H9 (cell line): ENCODE data around the gene PRIMPOL. TPM values are rescaled to one million over a fixed set of nuclear protein-coding genes. Genes with fewer than 3 reads are reported as not detected.

Experiments
- DNase-seq: peaks from one replicate; pipeline ENCODE4 v3.0.0-alpha.2; 2017
- H2AFZ ChIP-seq: one replicate; pipeline ENCODE4 v1.6.1; 2013; ENCODE audit warnings: mild to moderate bottlenecking, low read length, control low read depth, moderate library complexity
- H2AK5ac ChIP-seq: 2 replicates; pipeline ENCODE4 v1.6.1; 2013; ENCODE audit warnings: low read length, control low read depth, mixed read lengths; ENCODE audit not compliant: insufficient read length
- H2BK120ac ChIP-seq: one replicate; pipeline ENCODE4 v1.6.1; 2013; ENCODE audit warnings: low read depth, mild to moderate bottlenecking, low read length, control low read depth, inconsistent platforms; ENCODE audit not compliant: poor library complexity, severe bottlenecking
- H2BK12ac ChIP-seq: 2 replicates; pipeline ENCODE4 v1.6.1; 2013; ENCODE audit warnings: low read length, control low read depth, mixed read lengths, low read depth; ENCODE audit not compliant: insufficient read length
- H2BK15ac ChIP-seq: 2 replicates; pipeline ENCODE4 v1.6.1; 2013; ENCODE audit warnings: low read depth, low read length, control low read depth
- H2BK20ac ChIP-seq: one replicate; pipeline ENCODE4 v1.6.1; 2013; ENCODE audit warnings: low read depth, mild to moderate bottlenecking, low read length, control low read depth, inconsistent platforms; ENCODE audit not compliant: poor library complexity, severe bottlenecking
- H2BK5ac ChIP-seq: 2 replicates; pipeline ENCODE4 v1.6.1; 2013; ENCODE audit warnings: low read length, control low read depth, mixed read lengths; ENCODE audit not compliant: insufficient read length
- H3K14ac ChIP-seq: 2 replicates; pipeline ENCODE4 v1.6.1; 2013; ENCODE audit warnings: low read length, control low read depth; ENCODE audit not compliant: insufficient read depth
- H3K18ac ChIP-seq: 2 replicates; pipeline ENCODE4 v1.6.1; 2013; ENCODE audit warnings: low read depth, mild to moderate bottlenecking, mixed read lengths, low read length, control low read depth; ENCODE audit not compliant: insufficient read length
- H3K23ac ChIP-seq: 2 replicates; pipeline ENCODE4 v1.6.1; 2013; ENCODE audit warnings: low read length, control low read depth, mixed read lengths, low read depth; ENCODE audit not compliant: insufficient read length
- H3K23me2 ChIP-seq: 2 replicates; pipeline ENCODE4 v1.6.1; 2013; ENCODE audit warnings: low read depth, mild to moderate bottlenecking, mixed read lengths, low read length, control low read depth; ENCODE audit not compliant: insufficient read length, poor library complexity, severe bottlenecking
- H3K27ac ChIP-seq: 2 replicates; pipeline ENCODE4 v1.5.1; 2013; ENCODE audit warnings: low read length, control low read depth, mixed read lengths, low read depth; ENCODE audit not compliant: insufficient read length
- H3K27me3 ChIP-seq: 2 replicates; pipeline ENCODE4 v1.6.1; 2013; ENCODE audit warnings: low read length, control low read depth, inconsistent platforms; ENCODE audit not compliant: insufficient read depth
- H3K4ac ChIP-seq: 2 replicates; pipeline ENCODE4 v1.6.1; 2013; ENCODE audit warnings: low read depth, mild to moderate bottlenecking, control low read depth, inconsistent platforms, low read length, moderate library complexity
- H3K4me1 ChIP-seq: 2 replicates; pipeline ENCODE4 v1.6.1; 2013; ENCODE audit warnings: low read length, control low read depth, inconsistent platforms; ENCODE audit not compliant: insufficient read depth
- H3K4me2 ChIP-seq: 2 replicates; pipeline ENCODE4 v1.6.1; 2013; ENCODE audit warnings: low read length, control low read depth, mixed read lengths; ENCODE audit not compliant: insufficient read length, insufficient read depth
- H3K56ac ChIP-seq: 2 replicates; pipeline ENCODE4 v1.6.1; 2013; ENCODE audit warnings: low read depth, mild to moderate bottlenecking, mixed read lengths, low read length, control low read depth; ENCODE audit not compliant: insufficient read length
- H3K79me1 ChIP-seq: 2 replicates; pipeline ENCODE4 v1.6.1; 2013; ENCODE audit warnings: low read depth, mild to moderate bottlenecking, moderate library complexity, low read length, control low read depth, inconsistent platforms; ENCODE audit not compliant: insufficient read depth, poor library complexity, severe bottlenecking
- H3K79me2 ChIP-seq: 2 replicates; pipeline ENCODE4 v1.6.1; 2013; ENCODE audit warnings: low read length, control low read depth, inconsistent platforms; ENCODE audit not compliant: insufficient read depth
- H3K9ac ChIP-seq: 2 replicates; pipeline ENCODE4 v1.6.1; 2013; ENCODE audit warnings: low read length, control low read depth, mixed read lengths; ENCODE audit not compliant: insufficient read length; ENCODE audit errors: extremely low read depth
- H3K9me3 ChIP-seq: one replicate; pipeline ENCODE4 v1.6.1; 2013; ENCODE audit warnings: low read depth, low read length, inconsistent platforms; ENCODE audit not compliant: control insufficient read depth
- H3T11ph ChIP-seq: one replicate; pipeline ENCODE4 v1.6.1; 2013; ENCODE audit warnings: mild to moderate bottlenecking, low read length, control low read depth, inconsistent platforms
- H4K20me1 ChIP-seq: one replicate; pipeline ENCODE4 v1.6.1; 2013; ENCODE audit not compliant: control insufficient read depth, insufficient read length, insufficient read depth
- H4K5ac ChIP-seq: 2 replicates; pipeline ENCODE4 v1.6.1; 2013; ENCODE audit warnings: low read depth, mild to moderate bottlenecking, mixed read lengths, low read length, control low read depth; ENCODE audit not compliant: insufficient read length
- H4K8ac ChIP-seq: replicated peaks from 2 replicates; pipeline ENCODE4 v1.6.1; 2013; ENCODE audit warnings: low read length, control low read depth, mixed read lengths, low read depth; ENCODE audit not compliant: insufficient read length
- H4K91ac ChIP-seq: 2 replicates; pipeline ENCODE4 v1.6.1; 2013; ENCODE audit warnings: low read depth, mild to moderate bottlenecking, moderate library complexity, mixed read lengths, low read length, control low read depth; ENCODE audit not compliant: insufficient read length
- H3K27ac Mint-ChIP-seq, 3 experiments: 2 replicates in 2 of 3; 3 replicates in 1 of 3; pipeline ENCODE4 v1.8.0; 2020 to 2021; ENCODE audit warnings: mixed read lengths in 3 of 3, mild to moderate bottlenecking in 1 of 3, moderate library complexity in 1 of 3
- H3K27me3 Mint-ChIP-seq: 2 replicates; pipeline ENCODE4 v1.8.0; 2021; ENCODE audit warnings: low read depth, mild to moderate bottlenecking, moderate library complexity, mixed read lengths
- H3K36me3 Mint-ChIP-seq, 3 experiments: 2 replicates in 2 of 3; 3 replicates in 1 of 3; pipeline ENCODE4 v1.8.0; 2020 to 2021; ENCODE audit warnings: low read depth in 3 of 3, mixed read lengths in 3 of 3; ENCODE audit not compliant: insufficient read depth in 1 of 3
- H3K4me1 Mint-ChIP-seq, 2 experiments: 2 replicates each; pipeline ENCODE4 v1.8.0; 2020; ENCODE audit warnings: mixed read lengths in 2 of 2
- H3K4me3 Mint-ChIP-seq, 2 experiments: 2 replicates in 1 of 2; 3 replicates in 1 of 2; pipeline ENCODE4 v1.8.0; 2020 to 2021; ENCODE audit warnings: mild to moderate bottlenecking in 2 of 2, mixed read lengths in 2 of 2, moderate library complexity in 1 of 2
- H3K9me3 Mint-ChIP-seq, 2 experiments: 2 replicates in 1 of 2; 3 replicates in 1 of 2; pipeline ENCODE4 v1.8.0; 2020; ENCODE audit warnings: mild to moderate bottlenecking in 2 of 2, mixed read lengths in 2 of 2, moderate library complexity in 1 of 2
- CTCF ChIP-seq: fragments of 200-600 bp; sonication (generic); conservative IDR thresholded peaks from 3 replicates; pipeline ENCODE4 v1.8.0; 2021; ENCODE audit warnings: antibody characterized with exemption, mild to moderate bottlenecking
- WGBS: extraction: QIAGEN DNeasy Blood & Tissue Kit; methylation state at CpG from one replicate; pipeline ENCODE4 v1.1.7; 2013; ENCODE audit warnings: missing lambda C conversion rate, low lambda C conversion rate, mixed read lengths; ENCODE audit not compliant: insufficient read length; ENCODE audit errors: extremely low coverage; 5-methylcytosine and 5-hydroxymethylcytosine counted together
- total RNA-seq: library from RNA; stranded (reverse); gene quantifications from 2 replicates; pipeline ENCODE4 v1.2.1, GENCODE V29; 2021

The PRIMPOL gene
- total RNA-seq, 1 experiment from 2014 or later = 4.9 TPM

- Histone ChIP-seq H2AK5ac (no peak overlapping the region), H4K8ac (no peak overlapping the region), H4K91ac (no peak overlapping the region), H2BK12ac (no peak overlapping the region), H2BK20ac (no peak overlapping the region), H3K4ac (no peak overlapping the region), H3K79me2 (peaks cover 45% of the 10 kb centered on the region), H2BK5ac (no peak overlapping the region), H3K9ac (no peak overlapping the region), H3T11ph (no peak overlapping the region), H4K20me1 (no peaks in the 10 kb centered on the region), H3K79me1 (no peaks in the 10 kb centered on the region), H3K27me3 (no peaks in the 10 kb centered on the region), H3K14ac (no peak overlapping the region), H2BK15ac (no peak overlapping the region), H3K23me2 (peaks cover 13% of the 10 kb centered on the region), H4K5ac (no peak overlapping the region), H3K4me1 (peaks cover 16% of the 10 kb centered on the region), H2BK120ac (no peak overlapping the region), H3K27ac (no peak overlapping the region), H3K4me2 (no peak overlapping the region), H3K18ac (no peak overlapping the region), H3K56ac (no peak overlapping the region), H3K9me3 (no peaks in the 10 kb centered on the region), H3K23ac (no peak overlapping the region), H2AFZ (no peak overlapping the region)
- Mint-ChIP-seq H3K9me3 (no peaks in the 10 kb centered on the region), H3K36me3 (peaks cover 5 to 33% (median 21%) of the 10 kb centered on the region in 3 experiments; a peak in 6 of 7 replicates), H3K27ac (no peak overlapping the region), H3K27me3 (no peaks in the 10 kb centered on the region), H3K4me1 (peaks cover 61 to 68% of the 10 kb centered on the region in 2 experiments), H3K4me3 (0 out of 5 replicates have a peak overlapping the region, but pooled peaks have one; percentile 83 to 87)
- WGBS = no CpG with 5 or more reads among the region's 6 CpGs
- no peak for TF ChIP-seq CTCF
- DNase-seq = no peak
These were observed 3.5 kb upstream of the PRIMPOL start for GRCh38 chr4:184645904-184646610.
